NCI-H226 (cell line): ENCODE measurements around the gene LILRB3.
"Not testable (repeated sequence)": the region's sequence is repeated elsewhere in the genome, so short reads cannot be mapped to it uniquely, and the experiment has no call there.

ENCODE experiments used
- DNase-seq: peaks from one replicate; pipeline ENCODE4 v3.0.0-alpha.2; 2015

The LILRB3 gene

DNA sequence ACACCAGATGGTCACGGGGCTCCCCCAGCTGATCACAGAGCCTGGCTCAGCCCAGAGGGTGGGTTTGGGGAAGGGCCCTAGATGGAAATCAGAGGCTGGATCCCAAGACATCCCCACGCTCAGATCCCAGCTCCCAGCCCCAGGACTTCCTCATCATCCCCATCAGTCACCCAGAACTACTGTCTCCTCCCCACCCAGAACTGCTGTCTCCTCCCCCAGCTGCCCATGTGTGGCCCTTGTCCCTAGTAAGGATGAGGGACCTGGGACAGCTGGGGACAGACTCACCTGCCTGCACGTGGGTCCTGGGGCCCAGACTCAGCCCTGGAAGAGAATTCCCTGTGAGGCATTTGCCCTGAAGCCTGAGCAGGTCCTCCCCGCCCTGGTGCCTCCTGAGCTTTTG is 19.4 kb upstream of the LILRB3 start:
- DNase-seq = not testable (repeated sequence)

DNA sequence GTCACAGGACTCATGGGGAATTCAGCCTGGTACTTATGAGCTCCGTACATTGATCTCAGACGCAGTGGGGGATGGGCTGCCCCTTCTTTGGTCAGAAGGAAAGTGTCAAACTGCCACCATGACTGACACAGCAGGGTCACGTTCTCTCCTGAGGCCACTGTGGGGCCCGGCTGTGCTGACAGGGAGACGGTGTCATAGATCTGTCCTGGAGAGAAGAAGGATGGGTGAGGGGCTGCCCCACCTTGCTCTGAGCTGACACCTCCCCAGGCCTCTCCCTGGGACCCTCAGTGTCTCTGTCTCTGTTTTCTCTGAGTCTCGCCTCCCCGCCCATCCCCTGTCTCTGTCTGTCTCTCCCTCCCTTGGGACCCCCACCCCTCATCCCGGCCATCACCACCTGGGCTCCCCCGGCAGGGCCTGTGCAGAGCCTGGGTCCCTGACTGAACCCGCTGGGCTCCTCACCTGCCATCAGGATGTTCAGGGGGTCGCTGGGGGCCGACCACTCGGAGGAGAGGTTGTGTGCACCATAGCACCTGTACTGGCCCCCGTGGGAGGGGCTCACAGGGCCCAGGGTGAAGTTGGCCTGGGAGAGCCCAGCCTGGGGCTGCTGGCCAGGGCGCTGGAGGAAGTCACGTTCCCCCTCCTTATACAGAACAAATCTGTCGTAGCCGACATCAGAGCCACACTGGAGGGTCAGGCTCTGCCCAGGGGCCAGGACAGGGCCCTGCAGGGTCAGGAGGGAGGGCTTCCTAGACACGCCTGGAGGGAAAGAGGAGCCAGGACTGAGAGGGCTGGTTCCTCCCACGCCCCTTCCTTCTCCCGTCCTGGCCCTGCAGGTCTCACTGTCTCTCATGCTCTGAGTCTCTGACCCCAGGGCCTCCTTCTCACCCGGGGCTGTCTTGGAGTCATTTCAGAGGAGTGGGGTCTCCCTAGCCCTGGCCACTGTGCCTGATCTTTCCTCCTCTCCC is 17.8 kb upstream of the LILRB3 start:
- DNase-seq = not testable (repeated sequence)

DNA sequence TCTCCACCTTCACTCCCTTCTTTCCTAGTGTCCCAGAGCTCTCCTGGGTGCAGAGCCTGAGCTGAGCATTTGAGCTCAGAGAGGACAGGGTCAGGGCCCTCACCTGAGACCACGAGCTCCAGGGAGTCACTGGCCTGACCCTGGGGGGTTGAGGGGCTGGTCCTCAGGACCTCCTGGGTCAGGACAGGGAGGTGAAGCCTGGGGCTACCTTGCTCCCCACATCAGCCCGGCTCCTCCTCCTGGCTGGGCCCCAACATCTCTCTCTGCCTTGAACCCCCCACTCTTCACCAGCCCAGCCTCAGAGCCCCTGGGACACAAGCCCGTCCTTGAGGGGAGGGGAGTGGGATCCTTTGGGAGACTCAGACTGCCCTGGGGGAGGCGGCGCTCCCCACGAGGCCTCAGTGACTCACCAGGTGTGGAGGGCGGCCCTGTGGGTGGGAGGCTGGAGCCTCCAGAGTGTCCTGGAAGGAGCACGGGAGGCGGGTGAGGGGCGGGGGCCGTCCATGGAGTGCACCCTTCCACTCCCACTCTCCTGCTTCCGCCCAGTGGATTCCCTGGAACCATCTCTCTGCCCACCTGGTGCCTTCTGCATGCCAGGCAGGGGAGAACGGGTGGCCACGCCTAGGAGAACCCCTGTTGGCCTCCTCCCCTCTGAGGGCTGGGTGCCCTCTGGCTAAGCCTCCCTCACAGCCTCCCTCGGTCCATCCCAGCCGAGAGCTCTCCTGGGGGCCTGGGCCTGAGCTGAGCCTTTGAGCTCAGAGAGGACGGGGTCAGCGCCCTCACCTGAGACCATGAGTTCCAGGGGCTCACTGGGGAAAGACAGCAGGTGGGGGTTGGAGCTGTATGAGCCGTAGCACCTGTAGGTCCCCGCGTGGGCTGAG is 16.9 kb upstream of the LILRB3 start:
- not testable (repeated sequence) for DNase-seq

GRCh38 chr19:54233941-54234340 is 11.1 kb upstream of the LILRB3 start:
- no peak for DNase-seq

DNA sequence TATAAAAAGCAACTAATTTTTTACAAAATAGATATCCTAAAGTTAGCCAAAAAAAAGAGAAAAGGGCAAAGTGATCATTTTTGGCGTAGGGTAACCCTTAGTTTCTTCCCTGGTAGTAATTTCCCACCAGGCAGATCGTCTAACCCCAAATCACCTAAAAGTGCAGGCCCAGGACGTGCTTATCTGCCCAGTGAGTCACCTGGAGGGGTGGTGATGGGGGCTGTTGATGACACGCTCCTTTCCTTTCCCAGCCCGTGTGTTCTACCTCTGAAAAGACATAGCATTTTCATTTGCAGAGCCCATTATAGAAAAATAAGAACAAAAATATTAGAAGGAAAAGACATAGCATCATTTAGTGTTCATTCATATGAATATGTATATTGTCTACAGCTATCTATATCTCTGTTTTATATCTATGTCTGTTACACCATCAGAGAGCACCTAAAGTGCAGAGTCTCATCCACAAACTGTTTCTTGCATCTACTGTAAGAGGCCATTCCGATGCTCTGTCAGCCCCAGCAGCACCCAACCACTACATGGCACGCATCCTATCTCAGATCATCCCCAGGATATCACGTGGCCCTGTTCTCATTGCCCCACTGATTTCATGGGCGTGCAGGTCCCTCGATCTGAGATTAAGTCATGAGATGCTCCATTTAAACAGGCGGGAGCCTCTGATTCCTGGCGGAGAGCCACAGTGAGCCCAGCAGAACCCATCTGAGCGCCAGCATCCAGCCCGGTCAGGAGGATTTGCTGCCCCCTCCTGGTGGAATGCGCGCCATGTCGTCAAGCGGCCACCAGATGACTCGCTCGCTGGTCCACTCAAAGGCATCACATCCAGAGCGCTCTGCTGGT is 8.5 kb upstream of the LILRB3 start:
- peak; percentile 43 for DNase-seq

- no peak for DNase-seq
Observed at GRCh38 chr19:54230031-54230430, 7.2 kb upstream of the LILRB3 start.

GRCh38 chr19:54229146-54229545 is 6.3 kb upstream of the LILRB3 start:
- DNase-seq = no peak

GRCh38 chr19:54224619-54225018 is 1.8 kb upstream of the LILRB3 start:
- DNase-seq = not testable (repeated sequence)

DNA sequence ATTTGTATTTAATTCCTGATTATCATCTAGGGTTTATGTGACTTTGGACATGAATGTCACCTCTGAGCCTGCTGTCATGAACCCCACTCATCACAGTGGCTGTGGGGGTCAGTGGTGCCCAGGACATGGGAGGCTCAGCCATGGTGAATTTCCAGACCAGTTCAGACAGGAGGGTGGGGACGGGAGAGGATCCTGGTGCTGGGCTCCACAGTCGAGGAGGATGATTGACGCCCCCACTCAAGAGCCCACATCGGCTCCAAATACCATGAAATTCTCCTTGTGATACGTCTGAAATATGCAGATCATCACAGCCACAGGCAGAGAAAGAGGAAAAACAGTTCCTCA is 1.1 kb upstream of the LILRB3 start:
- not testable (repeated sequence) for DNase-seq

DNA sequence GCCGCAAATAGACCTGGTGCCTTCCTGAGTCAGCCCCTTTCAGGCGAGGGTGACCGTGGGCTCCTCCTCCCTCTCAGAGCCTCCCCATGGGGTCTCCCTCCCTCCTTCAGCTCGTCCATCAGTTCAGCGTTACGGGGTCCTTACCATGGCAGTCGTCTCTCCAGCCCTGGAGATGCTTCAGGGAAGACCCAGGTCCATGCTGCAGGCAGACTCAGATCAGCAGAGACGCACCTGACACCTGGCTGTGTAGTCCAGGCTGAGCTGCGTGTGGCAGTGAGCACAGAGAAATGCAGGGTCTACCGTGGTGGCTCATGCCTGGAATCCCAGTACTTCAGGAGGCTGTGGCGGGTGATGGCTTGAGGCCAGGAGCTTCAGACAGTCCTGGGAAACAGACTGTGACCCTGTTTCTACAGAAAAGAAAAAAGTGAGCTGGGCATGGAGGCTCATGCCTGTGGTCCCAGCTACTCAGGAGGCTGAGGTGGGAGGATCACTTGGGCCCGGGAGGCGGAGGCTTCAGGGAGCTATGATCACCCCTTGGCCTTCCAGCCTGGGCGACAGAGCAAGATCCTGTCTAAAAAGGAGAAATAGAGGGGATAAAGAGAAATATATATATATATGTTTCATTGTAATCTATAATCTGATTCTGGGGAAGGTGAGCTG is 600 bp upstream of the LILRB3 start:
- not testable (repeated sequence) for DNase-seq

- DNase-seq = not testable (repeated sequence)
Observed at GRCh38 chr19:54221947-54222346, 860 bp downstream of the LILRB3 start.

DNA sequence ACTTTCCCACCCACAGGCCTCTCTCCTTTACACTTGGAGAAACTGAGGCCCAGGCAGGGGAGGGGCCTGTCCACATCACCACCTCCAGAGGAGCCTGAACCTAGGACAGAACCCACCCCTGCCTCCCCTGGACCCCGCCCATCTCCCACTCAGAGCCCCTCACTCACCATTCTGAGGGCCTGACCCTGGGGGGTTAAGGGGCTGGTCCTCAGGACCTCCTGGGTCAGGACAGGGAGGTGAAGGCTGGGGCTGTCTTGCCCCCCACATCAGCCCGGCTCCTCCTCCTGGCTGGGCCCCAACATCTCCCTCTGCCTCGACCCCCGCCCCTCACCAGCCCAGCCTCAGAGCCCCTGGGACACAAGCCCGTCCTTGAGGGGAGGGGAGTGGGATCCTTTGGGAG is 3.1 kb downstream of the LILRB3 start:
- not testable (repeated sequence) for DNase-seq

GRCh38 chr19:54218960-54219661 is 3.7 kb downstream of the LILRB3 start:
- DNase-seq = no peak

DNA sequence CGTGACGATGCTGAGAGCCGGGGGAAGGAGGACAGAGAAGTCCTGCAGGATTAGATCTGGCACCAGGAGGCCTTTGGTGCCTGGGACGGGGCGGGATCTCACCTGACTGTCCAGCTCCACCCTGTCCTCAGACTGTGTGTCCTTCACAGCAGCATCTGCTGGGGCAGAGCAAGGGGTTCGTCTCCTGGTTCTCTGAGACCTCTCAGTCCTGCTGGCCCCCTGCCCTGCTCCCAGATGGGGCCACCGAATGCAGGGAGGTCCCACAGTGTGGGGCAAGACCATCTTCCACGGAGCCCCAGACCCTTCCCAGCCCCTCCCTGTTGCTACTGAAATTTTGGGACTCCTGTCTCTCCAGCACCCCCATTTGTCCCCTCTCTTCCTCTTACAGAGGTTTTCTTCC is 4.5 kb downstream of the LILRB3 start:
- DNase-seq = no peak

DNA sequence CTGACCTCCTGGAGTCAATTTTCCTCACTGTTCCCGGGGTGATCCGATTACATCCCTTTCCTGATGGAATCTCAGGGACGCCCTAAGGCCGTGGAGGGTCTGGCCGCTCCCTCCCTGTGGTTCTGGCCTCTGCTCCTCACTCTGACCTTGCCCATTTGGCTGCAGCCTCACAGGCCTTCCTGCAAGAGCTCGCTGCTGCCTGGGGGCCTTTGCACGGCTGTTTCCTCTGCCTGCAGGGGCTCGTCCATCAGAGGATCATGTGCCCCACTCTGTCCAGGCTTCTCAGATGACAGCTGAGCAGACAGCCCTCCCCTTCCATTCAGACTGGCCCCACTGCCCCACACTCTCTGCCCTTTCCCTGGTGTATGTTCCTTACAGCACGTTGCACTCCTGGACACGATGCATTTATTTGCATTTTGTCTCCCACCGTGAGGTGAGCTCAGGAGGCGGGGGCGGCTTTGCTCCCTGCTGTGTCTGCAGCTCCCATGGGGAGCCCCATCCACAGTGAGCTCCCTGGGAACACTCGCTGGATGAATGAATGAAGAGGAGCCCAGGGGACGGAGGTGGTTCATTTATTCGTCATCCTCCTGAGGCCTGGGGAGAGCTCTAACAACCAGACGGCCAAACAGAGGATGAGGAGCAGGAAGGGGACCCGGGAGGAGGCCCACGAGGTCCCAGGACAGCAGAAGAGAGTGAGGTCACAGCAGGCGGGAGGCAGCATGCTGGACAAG is 5.1 kb downstream of the LILRB3 start:
- DNase-seq = not testable (repeated sequence)

- no peak for DNase-seq
Observed at GRCh38 chr19:54216869-54217268, 5.9 kb downstream of the LILRB3 start.

DNA sequence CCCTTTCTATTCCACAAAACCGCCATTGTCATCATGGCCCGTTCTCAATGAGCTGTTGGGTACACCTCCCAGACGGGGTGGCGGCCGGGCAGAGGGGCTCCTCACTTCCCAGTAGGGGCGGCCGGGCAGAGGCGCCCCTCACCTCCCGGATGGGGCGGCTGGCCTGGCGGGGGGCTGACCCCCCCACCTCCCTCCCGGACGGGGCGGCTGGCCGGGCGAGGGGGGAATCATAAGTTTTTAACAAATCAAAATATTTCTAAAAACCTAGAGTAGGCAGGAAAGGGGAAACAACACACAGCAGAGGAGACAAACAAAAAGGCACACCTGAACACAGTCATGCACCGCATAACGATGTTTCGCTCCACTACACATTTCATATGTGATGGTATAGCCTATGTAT is 8.1 kb downstream of the LILRB3 start:
- not testable (repeated sequence) for DNase-seq

DNA sequence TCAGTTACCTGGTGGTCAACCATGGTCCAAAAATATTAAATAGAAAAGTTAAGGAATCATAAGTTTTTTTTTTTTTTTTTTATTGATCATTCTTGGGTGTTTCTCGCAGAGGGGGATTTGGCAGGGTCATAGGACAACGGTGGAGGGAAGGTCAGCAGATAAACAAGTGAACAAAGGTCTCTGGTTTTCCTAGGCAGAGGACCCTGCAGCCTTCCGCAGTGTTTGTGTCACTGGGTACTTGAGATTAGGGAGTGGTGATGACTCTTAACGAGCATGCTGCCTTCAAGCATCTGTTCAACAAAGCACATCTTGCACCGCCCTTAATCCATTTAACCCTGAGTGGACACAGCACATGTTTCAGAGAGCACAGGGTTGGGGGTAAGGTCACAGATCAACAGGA is 8.6 kb downstream of the LILRB3 start:
- DNase-seq = not testable (repeated sequence)

DNA sequence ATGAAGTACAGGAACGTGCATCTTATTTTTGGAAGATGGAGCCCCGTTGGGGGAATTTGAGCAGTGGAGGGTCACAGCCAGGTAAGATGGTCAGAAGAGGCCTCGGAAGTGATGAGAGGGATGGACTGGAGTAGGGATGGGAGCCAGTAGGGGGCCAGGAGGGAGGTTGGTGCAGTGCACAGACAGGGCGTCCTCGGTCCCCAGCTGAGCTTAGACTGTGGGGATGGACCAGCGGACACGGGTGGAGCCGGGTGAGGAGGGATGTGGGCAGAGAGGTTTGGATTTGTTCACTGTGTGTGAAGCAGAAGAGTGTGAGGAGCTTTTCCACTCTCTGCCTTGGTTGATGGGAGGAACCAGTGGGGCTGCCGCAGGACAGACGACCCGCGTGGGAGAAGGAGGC is 11.6 kb downstream of the LILRB3 start:
- DNase-seq = no peak

- DNase-seq = peak; percentile 99
Observed at GRCh38 chr19:54209811-54210494, 12.9 kb downstream of the LILRB3 start.
